ENCODE data around the gene ARID1B. TPM values are rescaled to one million over a fixed set of nuclear protein-coding genes. Genes with fewer than 3 reads are reported as not detected.

The ARID1B gene
- total RNA-seq, 1 donor from 2014 or later: 18.5 TPM

DNA sequence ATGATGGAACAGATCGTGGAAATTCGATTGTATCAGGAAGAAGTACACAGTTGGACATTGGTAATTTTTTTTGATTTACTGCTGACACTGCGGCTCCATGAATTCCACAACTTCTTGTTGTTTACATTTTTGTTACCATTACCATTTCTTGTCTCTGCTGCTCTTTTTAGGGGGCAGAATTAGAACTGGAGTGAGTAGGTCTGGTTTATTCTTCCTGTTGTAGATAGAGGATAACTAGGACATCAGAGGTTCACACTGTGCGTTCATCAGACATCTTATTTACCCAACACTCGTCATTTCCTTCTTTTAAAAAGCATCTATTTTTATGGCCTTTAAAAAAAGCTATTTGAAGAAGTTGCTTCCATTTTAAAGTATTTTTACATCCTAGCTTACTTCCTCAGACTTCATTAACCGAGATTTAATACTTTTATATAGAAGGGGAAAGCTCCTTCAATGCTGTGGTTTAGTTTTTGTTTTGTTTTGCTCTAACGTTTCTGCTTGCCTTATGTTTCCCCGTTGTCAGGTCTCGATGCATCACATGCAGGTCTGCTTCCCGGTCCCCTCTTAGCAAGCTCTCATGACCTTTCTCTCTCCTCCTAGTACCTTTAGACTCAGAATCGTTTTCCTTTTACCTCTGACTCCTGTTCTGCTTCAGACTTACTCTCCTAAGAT, 139.1 kb downstream of the ARID1B start:
- TF ChIP-seq, protein P1, sequence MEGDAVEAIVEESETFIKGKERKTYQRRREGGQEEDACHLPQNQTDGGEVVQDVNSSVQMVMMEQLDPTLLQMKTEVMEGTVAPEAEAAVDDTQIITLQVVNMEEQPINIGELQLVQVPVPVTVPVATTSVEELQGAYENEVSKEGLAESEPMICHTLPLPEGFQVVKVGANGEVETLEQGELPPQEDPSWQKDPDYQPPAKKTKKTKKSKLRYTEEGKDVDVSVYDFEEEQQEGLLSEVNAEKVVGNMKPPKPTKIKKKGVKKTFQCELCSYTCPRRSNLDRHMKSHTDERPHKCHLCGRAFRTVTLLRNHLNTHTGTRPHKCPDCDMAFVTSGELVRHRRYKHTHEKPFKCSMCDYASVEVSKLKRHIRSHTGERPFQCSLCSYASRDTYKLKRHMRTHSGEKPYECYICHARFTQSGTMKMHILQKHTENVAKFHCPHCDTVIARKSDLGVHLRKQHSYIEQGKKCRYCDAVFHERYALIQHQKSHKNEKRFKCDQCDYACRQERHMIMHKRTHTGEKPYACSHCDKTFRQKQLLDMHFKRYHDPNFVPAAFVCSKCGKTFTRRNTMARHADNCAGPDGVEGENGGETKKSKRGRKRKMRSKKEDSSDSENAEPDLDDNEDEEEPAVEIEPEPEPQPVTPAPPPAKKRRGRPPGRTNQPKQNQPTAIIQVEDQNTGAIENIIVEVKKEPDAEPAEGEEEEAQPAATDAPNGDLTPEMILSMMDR (conservative IDR thresholded peaks at IDR 0.05; ENCODE audit: low read depth, low read length): no peak
- DNase-seq (ENCODE audit: low read depth): no peak
- H3K4me3 ChIP-seq (ENCODE audit: low read depth, low read length): no peak overlapping the region

GRCh38 chr6:156917213-156917612, 140.0 kb downstream of the ARID1B start:
- H3K4me3 ChIP-seq (ENCODE audit: low read depth, low read length): no peak overlapping the region
- TF ChIP-seq, protein P1 (conservative IDR thresholded peaks at IDR 0.05; ENCODE audit: low read depth, low read length): no peak
- no peak for DNase-seq (ENCODE audit: low read depth)

- no peak for DNase-seq (ENCODE audit: low read depth)
- no peak overlapping the region for H3K4me3 ChIP-seq (ENCODE audit: low read depth, low read length)
- TF ChIP-seq, protein P1 (conservative IDR thresholded peaks at IDR 0.05; ENCODE audit: low read depth, low read length): no peak
Measured at GRCh38 chr6:156918647-156919046, 141.5 kb downstream of the ARID1B start.

GRCh38 chr6:156919370-156919769, 142.2 kb downstream of the ARID1B start:
- no peak overlapping the region for H3K4me3 ChIP-seq (ENCODE audit: low read depth, low read length)
- TF ChIP-seq, protein P1 (conservative IDR thresholded peaks at IDR 0.05; ENCODE audit: low read depth, low read length): no peak
- no peak for DNase-seq (ENCODE audit: low read depth)

DNA sequence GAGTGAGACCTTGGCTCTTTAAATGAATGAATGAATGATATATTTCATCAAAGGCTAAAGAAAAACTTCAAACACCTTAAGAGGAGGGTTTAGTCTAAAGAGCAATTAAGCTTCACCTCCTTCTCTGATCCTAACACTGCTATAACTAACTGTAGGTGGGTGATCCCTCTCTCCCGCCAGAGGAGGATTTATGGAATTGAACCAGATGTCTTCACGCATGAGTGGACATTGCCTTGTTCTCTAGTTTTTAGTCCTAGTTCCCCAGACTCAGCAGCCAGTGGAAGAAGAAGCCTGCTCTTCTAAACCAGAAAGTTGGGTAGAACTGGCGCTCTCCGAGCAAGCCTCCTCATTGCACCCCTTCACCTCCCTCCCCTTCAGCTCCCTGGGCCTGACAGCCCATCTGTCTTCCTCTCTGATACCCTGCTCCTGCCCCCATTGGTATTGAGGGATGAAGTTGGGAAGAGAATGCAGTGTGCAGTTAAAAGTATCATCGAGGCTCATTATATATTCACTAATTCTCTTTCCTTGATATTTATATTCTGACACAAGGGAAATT, 142.7 kb downstream of the ARID1B start:
- TF ChIP-seq, protein P1 (conservative IDR thresholded peaks at IDR 0.05; ENCODE audit: low read depth, low read length): no peak
- no peak overlapping the region for H3K4me3 ChIP-seq (ENCODE audit: low read depth, low read length)
- no peak for DNase-seq (ENCODE audit: low read depth)

DNA sequence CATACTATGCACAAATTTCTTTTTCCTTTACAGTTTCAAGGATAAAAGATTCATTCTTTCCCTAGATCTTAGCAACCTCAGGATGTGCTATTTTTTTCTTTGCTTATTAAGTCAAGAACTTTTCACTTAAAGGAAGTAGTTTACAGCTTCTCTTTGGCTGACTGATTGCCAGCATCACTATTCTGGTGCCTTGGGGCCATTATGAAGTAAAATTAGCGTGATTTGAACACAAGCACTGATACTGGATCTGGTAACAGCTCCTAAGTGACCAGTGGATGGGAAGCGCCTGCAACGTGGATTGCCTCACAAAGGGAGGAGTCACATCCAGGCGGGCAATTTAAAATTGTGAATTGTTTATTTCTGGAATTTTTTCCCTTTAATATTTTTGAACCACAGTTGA, 147.1 kb downstream of the ARID1B start:
- no peak overlapping the region for H3K4me3 ChIP-seq (ENCODE audit: low read depth, low read length)
- DNase-seq (ENCODE audit: low read depth): no peak
- TF ChIP-seq, protein P1 (conservative IDR thresholded peaks at IDR 0.05; ENCODE audit: low read depth, low read length): no peak

GRCh38 chr6:156925026-156925425, 147.8 kb downstream of the ARID1B start:
- H3K4me3 ChIP-seq (ENCODE audit: low read depth, low read length): no peak overlapping the region
- DNase-seq (ENCODE audit: low read depth): no peak
- TF ChIP-seq, protein P1 (conservative IDR thresholded peaks at IDR 0.05; ENCODE audit: low read depth, low read length): no peak

Measured in epithelial cell of proximal tubule (primary cell).